Prostate gland (tissue), 2 donors: ENCODE data around the gene CDK11B.
"Not testable (repeated sequence)": the region's sequence is repeated elsewhere in the genome, so short reads cannot be mapped to it uniquely, and the experiment has no call there.

Source experiments
- POLR2A ChIP-seq: fragments of 450-650 bp; IDR thresholded peaks from one replicate; pipeline ENCODE4 v1.6.1; 2016; ENCODE audit warnings: antibody characterized with exemption, mild to moderate bottlenecking
- TF ChIP-seq, protein P1 (sequence below), 4 experiments: fragments of 200-600 bp in 2 of 4; fragments of 450-650 bp in 2 of 4; sonication (generic) in 2 of 4; IDR thresholded peaks; 1 replicate in 3 of 4; 2 replicates in 1 of 4; pipeline ENCODE4 v1.5.1; 2016 to 2019; ENCODE audit warnings: antibody characterized with exemption in 4 of 4, mild to moderate bottlenecking in 2 of 4, moderate library complexity in 2 of 4

DNA sequence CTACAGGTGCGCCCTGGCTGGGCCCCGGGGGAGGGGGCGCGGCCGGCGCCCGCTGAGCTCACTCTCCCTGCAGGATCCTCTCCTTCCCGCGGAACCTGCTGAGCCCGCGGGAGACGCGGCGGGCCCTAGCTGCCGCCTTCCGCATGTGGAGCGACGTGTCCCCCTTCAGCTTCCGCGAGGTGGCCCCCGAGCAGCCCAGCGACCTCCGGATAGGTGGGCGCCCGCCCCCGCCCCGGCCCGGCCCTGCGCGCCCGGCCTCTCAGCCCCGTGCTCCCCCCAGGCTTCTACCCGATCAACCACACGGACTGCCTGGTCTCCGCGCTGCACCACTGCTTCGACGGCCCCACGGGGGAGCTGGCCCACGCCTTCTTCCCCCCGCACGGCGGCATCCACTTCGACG lies 41.3 kb upstream of the CDK11B start:
- TF ChIP-seq, protein P1, sequence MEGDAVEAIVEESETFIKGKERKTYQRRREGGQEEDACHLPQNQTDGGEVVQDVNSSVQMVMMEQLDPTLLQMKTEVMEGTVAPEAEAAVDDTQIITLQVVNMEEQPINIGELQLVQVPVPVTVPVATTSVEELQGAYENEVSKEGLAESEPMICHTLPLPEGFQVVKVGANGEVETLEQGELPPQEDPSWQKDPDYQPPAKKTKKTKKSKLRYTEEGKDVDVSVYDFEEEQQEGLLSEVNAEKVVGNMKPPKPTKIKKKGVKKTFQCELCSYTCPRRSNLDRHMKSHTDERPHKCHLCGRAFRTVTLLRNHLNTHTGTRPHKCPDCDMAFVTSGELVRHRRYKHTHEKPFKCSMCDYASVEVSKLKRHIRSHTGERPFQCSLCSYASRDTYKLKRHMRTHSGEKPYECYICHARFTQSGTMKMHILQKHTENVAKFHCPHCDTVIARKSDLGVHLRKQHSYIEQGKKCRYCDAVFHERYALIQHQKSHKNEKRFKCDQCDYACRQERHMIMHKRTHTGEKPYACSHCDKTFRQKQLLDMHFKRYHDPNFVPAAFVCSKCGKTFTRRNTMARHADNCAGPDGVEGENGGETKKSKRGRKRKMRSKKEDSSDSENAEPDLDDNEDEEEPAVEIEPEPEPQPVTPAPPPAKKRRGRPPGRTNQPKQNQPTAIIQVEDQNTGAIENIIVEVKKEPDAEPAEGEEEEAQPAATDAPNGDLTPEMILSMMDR (IDR thresholded peaks at IDR 0.05) = not testable (repeated sequence)
- not testable (repeated sequence) for TF ChIP-seq POLR2A
